Measurements from ENCODE around the gene FZD2.

The FZD2 gene

GRCh38 chr17:44575403-44575802 lies 18.1 kb downstream of the FZD2 start:
- no peak for TF ChIP-seq POLR2A (IDR thresholded peaks at IDR 0.05; ENCODE audit: extremely low read depth, insufficient read length)
- TF ChIP-seq MAX (IDR thresholded peaks at IDR 0.05; ENCODE audit: low read depth, low read length): no peak
- TF ChIP-seq, protein P1, sequence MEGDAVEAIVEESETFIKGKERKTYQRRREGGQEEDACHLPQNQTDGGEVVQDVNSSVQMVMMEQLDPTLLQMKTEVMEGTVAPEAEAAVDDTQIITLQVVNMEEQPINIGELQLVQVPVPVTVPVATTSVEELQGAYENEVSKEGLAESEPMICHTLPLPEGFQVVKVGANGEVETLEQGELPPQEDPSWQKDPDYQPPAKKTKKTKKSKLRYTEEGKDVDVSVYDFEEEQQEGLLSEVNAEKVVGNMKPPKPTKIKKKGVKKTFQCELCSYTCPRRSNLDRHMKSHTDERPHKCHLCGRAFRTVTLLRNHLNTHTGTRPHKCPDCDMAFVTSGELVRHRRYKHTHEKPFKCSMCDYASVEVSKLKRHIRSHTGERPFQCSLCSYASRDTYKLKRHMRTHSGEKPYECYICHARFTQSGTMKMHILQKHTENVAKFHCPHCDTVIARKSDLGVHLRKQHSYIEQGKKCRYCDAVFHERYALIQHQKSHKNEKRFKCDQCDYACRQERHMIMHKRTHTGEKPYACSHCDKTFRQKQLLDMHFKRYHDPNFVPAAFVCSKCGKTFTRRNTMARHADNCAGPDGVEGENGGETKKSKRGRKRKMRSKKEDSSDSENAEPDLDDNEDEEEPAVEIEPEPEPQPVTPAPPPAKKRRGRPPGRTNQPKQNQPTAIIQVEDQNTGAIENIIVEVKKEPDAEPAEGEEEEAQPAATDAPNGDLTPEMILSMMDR (IDR thresholded peaks at IDR 0.05; ENCODE audit: low read depth, low read length): no peak
- TF ChIP-seq MYC (IDR thresholded peaks at IDR 0.05; ENCODE audit: low read depth, low read length): no peak
- H3K4me3 ChIP-seq (ENCODE audit: low read depth, low read length): no peak overlapping the region
- no peak for DNase-seq (ENCODE audit: low read depth)

- H3K4me3 ChIP-seq (ENCODE audit: low read depth, low read length): no peak overlapping the region
- TF ChIP-seq MAX (IDR thresholded peaks at IDR 0.05; ENCODE audit: low read depth, low read length) (no peak), MYC (IDR thresholded peaks at IDR 0.05; ENCODE audit: low read depth, low read length) (no peak), POLR2A (IDR thresholded peaks at IDR 0.05; ENCODE audit: extremely low read depth, insufficient read length) (no peak)
- TF ChIP-seq, protein P1 (IDR thresholded peaks at IDR 0.05; ENCODE audit: low read depth, low read length): no peak
- no peak for DNase-seq (ENCODE audit: low read depth)
Observed at GRCh38 chr17:44578947-44579346, 21.7 kb downstream of the FZD2 start.

DNA sequence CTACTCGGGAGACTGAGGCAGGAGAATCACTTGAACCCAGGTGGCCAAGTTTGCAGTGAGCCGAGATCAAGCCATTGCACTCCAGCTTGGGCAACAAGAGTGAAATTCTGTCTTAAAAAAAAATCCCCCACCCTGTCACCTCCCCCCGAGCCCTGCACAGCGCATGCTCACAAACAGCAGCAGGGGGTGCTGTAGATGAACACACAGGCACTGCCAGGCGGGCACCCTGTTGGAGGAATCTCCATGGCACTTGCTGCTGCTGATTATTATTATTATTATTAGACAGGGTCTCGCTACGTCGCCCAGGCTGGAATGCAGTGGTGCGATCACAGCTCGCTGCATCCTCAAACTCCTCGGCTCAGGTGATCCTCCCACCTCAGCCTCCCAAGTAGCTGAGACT lies 24.6 kb downstream of the FZD2 start:
- H3K4me3 ChIP-seq (ENCODE audit: low read depth, low read length): no peak overlapping the region
- TF ChIP-seq POLR2A (IDR thresholded peaks at IDR 0.05; ENCODE audit: extremely low read depth, insufficient read length): no peak
- TF ChIP-seq MYC (IDR thresholded peaks at IDR 0.05; ENCODE audit: low read depth, low read length): no peak
- TF ChIP-seq MAX (IDR thresholded peaks at IDR 0.05; ENCODE audit: low read depth, low read length): no peak
- TF ChIP-seq, protein P1 (IDR thresholded peaks at IDR 0.05; ENCODE audit: low read depth, low read length): peak; percentile 23
- peak; percentile 36 for DNase-seq (ENCODE audit: low read depth)

- no peak overlapping the region for H3K4me3 ChIP-seq (ENCODE audit: low read depth, low read length)
- no peak for DNase-seq (ENCODE audit: low read depth)
- no peak for TF ChIP-seq MAX (IDR thresholded peaks at IDR 0.05; ENCODE audit: low read depth, low read length)
- no peak for TF ChIP-seq POLR2A (IDR thresholded peaks at IDR 0.05; ENCODE audit: extremely low read depth, insufficient read length)
- TF ChIP-seq MYC (IDR thresholded peaks at IDR 0.05; ENCODE audit: low read depth, low read length): no peak
- TF ChIP-seq, protein P1 (IDR thresholded peaks at IDR 0.05; ENCODE audit: low read depth, low read length): no peak
Observed at GRCh38 chr17:44584443-44584842, 27.2 kb downstream of the FZD2 start.

GRCh38 chr17:44585315-44585714 lies 28.0 kb downstream of the FZD2 start:
- DNase-seq (ENCODE audit: low read depth): no peak
- TF ChIP-seq, protein P1 (IDR thresholded peaks at IDR 0.05; ENCODE audit: low read depth, low read length): no peak
- TF ChIP-seq POLR2A (IDR thresholded peaks at IDR 0.05; ENCODE audit: extremely low read depth, insufficient read length) (no peak), MYC (IDR thresholded peaks at IDR 0.05; ENCODE audit: low read depth, low read length) (no peak), MAX (IDR thresholded peaks at IDR 0.05; ENCODE audit: low read depth, low read length) (no peak)

GRCh38 chr17:44587339-44587738 lies 30.1 kb downstream of the FZD2 start:
- DNase-seq (ENCODE audit: low read depth): no peak
- H3K4me3 ChIP-seq (ENCODE audit: low read depth, low read length): no peak overlapping the region
- TF ChIP-seq MYC (IDR thresholded peaks at IDR 0.05; ENCODE audit: low read depth, low read length) (no peak), MAX (IDR thresholded peaks at IDR 0.05; ENCODE audit: low read depth, low read length) (no peak), POLR2A (IDR thresholded peaks at IDR 0.05; ENCODE audit: extremely low read depth, insufficient read length) (no peak)
- TF ChIP-seq, protein P1 (IDR thresholded peaks at IDR 0.05; ENCODE audit: low read depth, low read length): no peak

More at GRCh38 chr17:44585315-44585714, 28.0 kb downstream of the FZD2 start:
- no peak overlapping the region for H3K4me3 ChIP-seq (ENCODE audit: low read depth, low read length)
